Lung (tissue), 12 donors: ENCODE results near the gene FOXA2. TPM values are rescaled to one million over a fixed set of nuclear protein-coding genes. Genes with fewer than 3 reads are reported as not detected.
"Not testable (repeated sequence)": the region's sequence is repeated elsewhere in the genome, so short reads cannot be mapped to it uniquely, and the experiment has no call there.

Experiments used
- ATAC-seq: fragments of 200-7000 bp; cut with Tn5 transposase; one replicate; pipeline ENCODE4 v1.9.1; 2020; ENCODE audit warnings: moderate number of reproducible peaks; ENCODE audit not compliant: insufficient read depth, low FRiP score
- DNase-seq, 3 donors: peaks; one replicate each; pipeline ENCODE4 v3.0.0-alpha.2; 2013 to 2017
- H3K27ac ChIP-seq, 2 donors: one replicate each; pipeline ENCODE4 v1.5.1; 2013; ENCODE audit warnings: mild to moderate bottlenecking in 2 of 2, moderate library complexity in 2 of 2, control low read depth in 1 of 2, inconsistent platforms in 1 of 2, low read depth in 1 of 2, low read length in 1 of 2
- H3K27me3 ChIP-seq, 3 donors: one replicate each; pipeline ENCODE4 v1.5.1; 2013; ENCODE audit warnings: low read length in 2 of 3; ENCODE audit not compliant: control insufficient read depth in 3 of 3, insufficient read depth in 3 of 3
- H3K36me3 ChIP-seq, 4 donors: one replicate each; pipeline ENCODE4 v1.5.1; 2013; ENCODE audit warnings: low read length in 4 of 4, mild to moderate bottlenecking in 1 of 4, moderate library complexity in 1 of 4; ENCODE audit not compliant: control insufficient read depth in 4 of 4, insufficient read depth in 4 of 4
- H3K4me1 ChIP-seq, 5 donors: one replicate each; pipeline ENCODE4 v1.5.1; 2013; ENCODE audit warnings: low read length in 5 of 5, mild to moderate bottlenecking in 2 of 5, moderate library complexity in 1 of 5; ENCODE audit not compliant: control insufficient read depth in 5 of 5, insufficient read depth in 5 of 5
- H3K4me3 ChIP-seq: one replicate; pipeline ENCODE4 v1.5.1; 2013; ENCODE audit warnings: mild to moderate bottlenecking, control low read depth, moderate library complexity
- H3K9ac ChIP-seq, 2 donors: one replicate each; pipeline ENCODE4 v1.5.1; 2013; ENCODE audit warnings: low read length in 2 of 2, control low read depth in 1 of 2; ENCODE audit not compliant: insufficient read depth in 1 of 2
- H3K9me3 ChIP-seq, 4 donors: one replicate each; pipeline ENCODE4 v1.5.1; 2013; ENCODE audit warnings: low read length in 3 of 4, mild to moderate bottlenecking in 1 of 4, moderate library complexity in 1 of 4; ENCODE audit not compliant: control insufficient read depth in 4 of 4, insufficient read depth in 3 of 4
- WGBS, 2 donors: extraction: QIAGEN DNeasy Blood & Tissue Kit; methylation state at CpG; one replicate each; pipeline ENCODE4 v1.1.7; 2013; 5-methylcytosine and 5-hydroxymethylcytosine counted together
- polyA plus RNA-seq, 2 donors: library from polyadenylated mRNA; stranded (reverse); fragments of 200-250 nt; gene quantifications; one replicate each; pipeline ENCODE4 v1.2.1, GENCODE V29; 2013
- total RNA-seq, 2 donors: library from RNA; depleted of rRNA in 1 of 2; stranded (reverse); fragments of >200 nt in 1 of 2; gene quantifications; one replicate each; pipeline ENCODE4 v1.2.1, GENCODE V29; 2014 to 2021
- TF ChIP-seq, protein P1 (sequence below): IDR thresholded peaks from 2 replicates; pipeline ENCODE4 v1.5.1; 2012; ENCODE audit warnings: mild to moderate bottlenecking; ENCODE audit errors: control extremely low read depth, extremely low read depth
- donor health status: control.
- donor health status: control.
- donor health status: Bipolar disorder and iron deficiency.
- donor health status: healthy.
- donor health status: DM: yes; HTN: yes; CAD: no.

FOXA2 gene
- total and polyA plus RNA-seq, 4 donors = 10.0 to 39.5 (median 17.6) TPM

DNA sequence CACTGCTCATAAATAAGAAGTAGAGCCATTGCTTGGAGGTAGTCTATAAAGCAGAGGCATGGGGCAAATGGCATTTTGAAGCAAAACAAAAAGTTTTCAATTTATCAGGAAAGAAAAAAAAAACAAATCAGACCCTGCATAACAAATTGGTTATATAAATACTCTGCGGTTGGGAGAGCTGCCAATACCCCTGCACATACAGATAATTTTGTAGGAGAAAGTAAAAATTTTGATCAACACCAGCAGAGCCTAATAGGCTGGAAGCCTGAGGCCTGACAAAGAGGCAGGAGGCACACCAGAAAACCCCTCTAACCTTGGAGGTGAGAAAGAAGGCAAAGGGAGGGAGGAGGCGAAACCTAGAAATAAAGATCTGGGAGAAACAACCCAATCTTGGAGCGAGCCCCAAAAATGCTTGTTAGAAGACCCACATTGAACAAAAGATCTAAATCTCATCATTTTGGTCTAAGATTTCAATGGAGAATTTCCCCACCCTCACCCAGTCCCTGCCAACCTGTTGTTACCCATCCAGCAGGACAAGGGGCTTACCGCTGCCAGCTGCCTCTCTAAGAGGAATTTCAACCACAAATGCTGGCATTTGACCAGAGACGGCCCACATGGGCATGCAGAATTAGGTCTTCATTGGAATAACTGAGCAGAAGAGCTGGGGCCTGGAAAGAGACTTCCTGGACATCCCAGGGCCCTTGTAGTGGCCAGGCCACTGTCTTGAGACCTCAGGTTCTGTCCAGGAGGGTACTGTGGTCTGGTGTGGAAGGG, 28.4 kb downstream of the FOXA2 start:
- 72 to 77% methylated on average over 5 of the region's 5 CpGs for WGBS, 2 donors

DNA sequence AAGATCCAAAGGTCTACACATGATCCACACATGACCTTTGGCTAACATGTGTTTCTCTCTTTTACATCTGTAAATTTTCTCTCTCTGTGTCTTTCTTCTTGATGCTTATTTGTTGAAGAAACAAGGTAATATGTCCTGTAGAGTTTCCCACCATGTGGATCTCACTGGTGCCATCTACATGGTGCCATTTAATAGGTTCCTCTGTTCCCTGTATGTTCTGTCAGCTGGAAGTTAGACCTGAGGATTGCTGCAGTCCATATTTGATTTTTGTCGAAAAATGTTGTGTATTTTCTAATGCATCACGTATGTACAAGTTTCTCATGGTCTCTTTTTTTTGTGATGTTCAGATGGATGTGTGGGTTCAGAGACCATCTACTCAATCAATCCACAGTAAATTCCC, 30.0 kb downstream of the FOXA2 start:
- DNase-seq (no peak), ATAC-seq (no peak)
- no peak overlapping the region for H3K4me3 ChIP-seq
- H3K36me3 ChIP-seq = no peaks in the 10 kb centered on the region
- peaks cover 0 to 7% (median 0%) of the 10 kb centered on the region in 5 donors for H3K4me1 ChIP-seq
- TF ChIP-seq, protein P1, sequence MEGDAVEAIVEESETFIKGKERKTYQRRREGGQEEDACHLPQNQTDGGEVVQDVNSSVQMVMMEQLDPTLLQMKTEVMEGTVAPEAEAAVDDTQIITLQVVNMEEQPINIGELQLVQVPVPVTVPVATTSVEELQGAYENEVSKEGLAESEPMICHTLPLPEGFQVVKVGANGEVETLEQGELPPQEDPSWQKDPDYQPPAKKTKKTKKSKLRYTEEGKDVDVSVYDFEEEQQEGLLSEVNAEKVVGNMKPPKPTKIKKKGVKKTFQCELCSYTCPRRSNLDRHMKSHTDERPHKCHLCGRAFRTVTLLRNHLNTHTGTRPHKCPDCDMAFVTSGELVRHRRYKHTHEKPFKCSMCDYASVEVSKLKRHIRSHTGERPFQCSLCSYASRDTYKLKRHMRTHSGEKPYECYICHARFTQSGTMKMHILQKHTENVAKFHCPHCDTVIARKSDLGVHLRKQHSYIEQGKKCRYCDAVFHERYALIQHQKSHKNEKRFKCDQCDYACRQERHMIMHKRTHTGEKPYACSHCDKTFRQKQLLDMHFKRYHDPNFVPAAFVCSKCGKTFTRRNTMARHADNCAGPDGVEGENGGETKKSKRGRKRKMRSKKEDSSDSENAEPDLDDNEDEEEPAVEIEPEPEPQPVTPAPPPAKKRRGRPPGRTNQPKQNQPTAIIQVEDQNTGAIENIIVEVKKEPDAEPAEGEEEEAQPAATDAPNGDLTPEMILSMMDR = no peak
- peaks cover 0 to 6% (median 0%) of the 10 kb centered on the region in 4 donors for H3K9me3 ChIP-seq
- H3K27ac ChIP-seq = no peak overlapping the region
- H3K27me3 ChIP-seq = peaks cover 0 to 17% (median 16%) of the 10 kb centered on the region in 3 donors
- WGBS, 2 donors = 89 to 91% methylated on average over 2 of the region's 2 CpGs
- no peak overlapping the region for H3K9ac ChIP-seq

More for the DNA sequence above, 28.4 kb downstream of the FOXA2 start:
- Histone ChIP-seq H3K4me3 (no peak overlapping the region), H3K9me3 (peaks cover 0 to 4% (median 0%) of the 10 kb centered on the region in 4 donors), H3K4me1 (peaks cover 0 to 5% (median 0%) of the 10 kb centered on the region in 5 donors), H3K9ac (no peak overlapping the region), H3K27me3 (peaks cover 0 to 32% (median 30%) of the 10 kb centered on the region in 3 donors), H3K36me3 (no peaks in the 10 kb centered on the region), H3K27ac (peak overlapping the region in 1 of 2 donors; percentile 89)
- ATAC-seq = peak; percentile 38
- DNase-seq = no peak
- TF ChIP-seq, protein P1 = no peak

DNA sequence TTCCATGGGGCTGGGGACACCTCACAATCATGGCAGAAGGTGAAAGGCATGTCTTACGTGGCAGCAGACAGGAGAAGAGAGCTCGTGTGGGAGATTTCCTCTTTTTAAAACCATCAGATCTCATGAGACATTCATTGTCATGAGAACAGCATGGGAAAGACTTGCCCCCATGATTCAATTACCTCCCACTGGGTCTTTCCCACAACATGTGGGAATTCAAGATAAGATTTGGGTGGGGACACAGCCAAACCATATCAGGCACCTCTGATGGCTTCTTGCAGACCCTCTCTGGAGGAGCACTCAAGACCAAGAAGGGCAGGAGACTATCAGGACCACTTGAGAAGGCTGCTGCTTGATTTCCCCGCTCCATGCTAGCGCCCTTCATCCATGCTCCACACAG, 33.9 kb downstream of the FOXA2 start:
- H3K4me1 ChIP-seq, H3K4me3 ChIP-seq, H3K27ac ChIP-seq, H3K27me3 ChIP-seq, H3K9ac ChIP-seq, ATAC-seq, H3K36me3 ChIP-seq, DNase-seq: not testable (repeated sequence)
- 75 to 81% methylated on average over 4 of the region's 4 CpGs for WGBS, 2 donors
- peaks cover 0 to 12% (median 0%) of the 10 kb centered on the region in 4 donors for H3K9me3 ChIP-seq

DNA sequence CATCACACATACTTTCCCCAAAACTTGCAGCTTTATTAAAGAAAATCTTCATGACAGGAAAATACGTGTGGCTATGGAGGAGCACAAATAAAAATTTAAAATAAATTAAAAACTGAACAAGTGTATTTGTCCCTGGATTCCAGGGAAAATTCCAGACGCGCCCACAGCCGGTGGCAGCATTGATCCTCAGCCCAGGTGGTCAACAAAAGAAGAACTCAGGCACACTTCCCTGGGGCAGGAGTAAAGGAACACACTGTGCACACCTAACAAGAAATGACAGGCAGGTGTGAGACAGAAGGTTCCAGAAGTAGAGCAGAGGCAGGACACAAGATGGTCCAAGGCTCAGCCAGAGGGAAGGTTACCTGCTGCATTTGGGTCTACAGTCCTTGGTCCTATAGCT, 36.3 kb downstream of the FOXA2 start:
- no peak for ATAC-seq
- no peak overlapping the region for H3K4me3 ChIP-seq
- no peaks in the 10 kb centered on the region for H3K27me3 ChIP-seq
- 62 to 81% methylated on average over 4 of the region's 4 CpGs for WGBS, 2 donors
- no peak overlapping the region for H3K9ac ChIP-seq
- no peaks in the 10 kb centered on the region for H3K36me3 ChIP-seq
- no peak overlapping the region for H3K27ac ChIP-seq
- peaks cover 0 to 2% (median 0%) of the 10 kb centered on the region in 5 donors for H3K4me1 ChIP-seq
- DNase-seq = no peak
- H3K9me3 ChIP-seq = peaks cover 0 to 12% (median 0%) of the 10 kb centered on the region in 4 donors
- TF ChIP-seq, protein P1 = no peak
